Lower leg skin (tissue), 3 donors: Measurements from ENCODE around the gene YKT6.

Source experiments
- POLR2A ChIP-seq, 2 donors: fragments of 450-650 bp; IDR thresholded peaks; one replicate each; pipeline ENCODE4 v1.6.1; 2016 to 2017; ENCODE audit warnings: antibody characterized with exemption in 2 of 2, mild to moderate bottlenecking in 1 of 2, moderate library complexity in 1 of 2
- TF ChIP-seq, protein P1 (sequence below), 3 donors: fragments of 450-650 bp; IDR thresholded peaks; one replicate each; pipeline ENCODE4 v1.5.1; 2016; ENCODE audit warnings: antibody characterized with exemption in 3 of 3, mild to moderate bottlenecking in 3 of 3, moderate library complexity in 2 of 3

DNA sequence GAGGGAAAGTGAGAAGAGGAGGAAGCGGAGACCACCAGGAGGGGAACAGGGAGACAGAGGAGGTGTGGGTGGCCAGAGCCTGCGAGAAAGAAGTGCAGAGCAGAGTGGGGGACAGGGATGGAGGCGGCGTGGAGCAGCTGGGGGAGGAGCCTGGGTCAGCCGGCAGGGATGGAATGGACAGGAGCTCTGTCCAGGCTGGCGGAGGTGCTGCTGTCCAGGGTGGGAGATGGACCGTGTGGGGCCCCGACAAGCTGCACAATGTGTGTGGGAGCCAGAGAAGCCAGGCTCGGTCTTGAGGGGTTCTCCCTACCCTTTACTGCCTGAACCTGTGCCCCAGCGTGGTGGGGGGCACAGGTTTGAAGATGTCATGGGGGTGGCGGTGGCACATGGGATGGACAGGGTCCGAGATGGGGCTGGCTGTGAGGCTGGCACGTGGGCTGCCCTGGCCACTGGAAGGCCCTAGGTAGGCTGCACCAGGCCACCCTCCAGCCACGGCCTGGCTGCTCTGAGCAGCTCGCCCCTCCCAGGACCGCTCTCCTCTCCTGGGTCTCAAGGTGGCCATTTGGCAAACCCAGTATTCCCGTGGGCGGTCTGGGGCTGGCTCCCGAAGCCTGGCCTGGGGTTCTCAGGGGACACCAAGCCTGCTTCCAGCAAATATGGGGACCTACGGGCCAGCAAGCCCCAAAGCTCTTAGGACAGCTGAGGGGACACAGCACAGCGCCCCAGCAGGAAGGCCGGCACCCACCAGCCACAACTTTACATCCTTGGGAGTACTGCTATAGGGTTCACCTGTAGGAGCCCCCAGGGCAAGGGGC is 32.3 kb downstream of the YKT6 start:
- TF ChIP-seq, protein P1, sequence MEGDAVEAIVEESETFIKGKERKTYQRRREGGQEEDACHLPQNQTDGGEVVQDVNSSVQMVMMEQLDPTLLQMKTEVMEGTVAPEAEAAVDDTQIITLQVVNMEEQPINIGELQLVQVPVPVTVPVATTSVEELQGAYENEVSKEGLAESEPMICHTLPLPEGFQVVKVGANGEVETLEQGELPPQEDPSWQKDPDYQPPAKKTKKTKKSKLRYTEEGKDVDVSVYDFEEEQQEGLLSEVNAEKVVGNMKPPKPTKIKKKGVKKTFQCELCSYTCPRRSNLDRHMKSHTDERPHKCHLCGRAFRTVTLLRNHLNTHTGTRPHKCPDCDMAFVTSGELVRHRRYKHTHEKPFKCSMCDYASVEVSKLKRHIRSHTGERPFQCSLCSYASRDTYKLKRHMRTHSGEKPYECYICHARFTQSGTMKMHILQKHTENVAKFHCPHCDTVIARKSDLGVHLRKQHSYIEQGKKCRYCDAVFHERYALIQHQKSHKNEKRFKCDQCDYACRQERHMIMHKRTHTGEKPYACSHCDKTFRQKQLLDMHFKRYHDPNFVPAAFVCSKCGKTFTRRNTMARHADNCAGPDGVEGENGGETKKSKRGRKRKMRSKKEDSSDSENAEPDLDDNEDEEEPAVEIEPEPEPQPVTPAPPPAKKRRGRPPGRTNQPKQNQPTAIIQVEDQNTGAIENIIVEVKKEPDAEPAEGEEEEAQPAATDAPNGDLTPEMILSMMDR (IDR thresholded peaks at IDR 0.05), result no peak
- no peak for TF ChIP-seq POLR2A (IDR thresholded peaks at IDR 0.05)
